Measurements from ENCODE around the gene PEAK3. TPM values are rescaled to one million over a fixed set of nuclear protein-coding genes. Genes with fewer than 3 reads are reported as not detected.
A peak's percentile ranks its signal among the peaks of the same experiment; 100 is the strongest.

The PEAK3 gene
- 1 to 10 TPM in 1 of 2 donors, under 1 TPM in 1; 0.31 to 6.7 TPM for total RNA-seq
- polyA plus RNA-seq = 1 to 10 TPM in 1 of 2 donors, under 1 TPM in 1; 0.81 to 7.4 TPM
- long read RNA-seq, donor 1 = 0 reads
- long read RNA-seq, donor 2 = 0 reads
- long read RNA-seq, donor 3 = 0 reads
- long read RNA-seq, donor 4 = 0 reads
- long read RNA-seq, donor 5 = 0 reads

DNA sequence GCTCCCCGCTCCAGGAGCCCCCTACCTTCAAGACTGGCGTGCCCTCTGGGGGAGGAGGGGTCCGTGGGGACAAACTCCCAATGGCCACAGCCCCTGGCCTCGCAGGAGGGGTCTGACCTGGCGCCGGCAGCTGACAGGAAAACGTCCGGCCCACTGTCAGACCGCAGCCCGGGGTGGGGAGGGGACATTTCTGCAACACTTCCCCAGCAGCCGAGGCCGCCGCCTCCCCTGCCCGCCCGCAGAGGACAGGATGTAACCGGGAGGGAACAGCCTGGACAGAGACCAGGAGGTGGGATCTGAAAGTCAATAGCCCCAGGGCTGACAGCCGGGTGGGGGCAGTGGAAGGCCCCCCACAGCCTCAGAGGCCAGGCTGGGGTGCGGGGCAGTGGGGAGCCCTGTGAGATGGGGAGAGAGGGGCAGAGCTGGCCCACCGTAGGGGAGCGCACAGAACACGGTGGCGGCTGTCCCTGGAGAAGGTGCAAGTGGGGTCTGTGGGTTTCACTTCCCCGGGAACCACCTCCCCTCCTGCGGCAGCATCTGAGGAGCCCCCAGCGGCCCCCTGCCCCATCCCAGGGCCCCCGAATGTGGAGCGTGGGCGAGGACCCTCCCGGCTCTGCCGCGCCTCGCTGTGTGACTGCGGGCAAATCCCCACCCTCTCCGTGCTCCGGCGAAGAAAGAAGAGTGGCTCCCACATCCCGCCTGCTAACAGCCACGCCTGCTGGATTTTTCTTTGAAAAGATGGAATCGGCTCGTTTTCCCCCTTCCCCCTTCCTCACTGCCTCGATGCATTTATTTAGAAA is at the start of gene PEAK3:
TSS of gene PEAK3 (minus strand) at position 114 of the 800 bp plus-strand sequence. CDS start 1,244 bp downstream, outside the sequence.
- Histone ChIP-seq H3K9ac (ENCODE audit: insufficient read depth in 1 of 2, low read length in 2 of 2) (no peak within 1 kb of the TSS), H3K27ac (ENCODE audit: low read depth in 1 of 2, low read length in 1 of 2) (peak within 1 kb of the TSS in 1 of 2 donors; percentile 71), H3K4me3 (peak within 1 kb of the TSS; percentile 14), H3K36me3 (ENCODE audit: control insufficient read depth in 4 of 4, insufficient read depth in 4 of 4, low read length in 4 of 4) (peaks cover 0 to under 1% (median 0%) of the 10 kb centered on the region in 4 donors), H3K4me1 (ENCODE audit: control insufficient read depth in 5 of 5, insufficient read depth in 5 of 5, low read length in 5 of 5) (peaks cover 0 to 12% (median 3%) of the 10 kb centered on the region in 5 donors), H3K27me3 (ENCODE audit: control insufficient read depth in 3 of 3, insufficient read depth in 3 of 3, low read length in 2 of 3) (peaks cover 0 to under 1% (median 0%) of the 10 kb centered on the region in 3 donors), H3K9me3 (ENCODE audit: control insufficient read depth in 4 of 4, insufficient read depth in 3 of 4, low read length in 3 of 4) (no peaks in the 10 kb centered on the region)
- no peak for TF ChIP-seq CTCF (IDR thresholded peaks at IDR 0.05; ENCODE audit: control extremely low read depth, extremely low read depth)
- DNase-seq (peak; percentile 70 to 87 (median 79)), ATAC-seq (ENCODE audit: insufficient read depth, low FRiP score) (peak; percentile 84)
- WGBS, 2 donors = 7% methylated on average over 36 to 41 of the region's 41 CpGs

GRCh38 chr19:2330632-2331284 is 48.8 kb upstream of the PEAK3 start:
- Histone ChIP-seq H3K9me3 (ENCODE audit: control insufficient read depth in 4 of 4, insufficient read depth in 3 of 4, low read length in 3 of 4) (no peaks in the 10 kb centered on the region), H3K27me3 (ENCODE audit: control insufficient read depth in 3 of 3, insufficient read depth in 3 of 3, low read length in 2 of 3) (no peaks in the 10 kb centered on the region), H3K4me1 (ENCODE audit: control insufficient read depth in 5 of 5, insufficient read depth in 5 of 5, low read length in 5 of 5) (peaks cover 0 to 37% (median 18%) of the 10 kb centered on the region in 5 donors), H3K4me3 (no peak overlapping the region), H3K36me3 (ENCODE audit: control insufficient read depth in 4 of 4, insufficient read depth in 4 of 4, low read length in 4 of 4) (peaks cover 0 to 3% (median 0%) of the 10 kb centered on the region in 4 donors), H3K9ac (ENCODE audit: insufficient read depth in 1 of 2, low read length in 2 of 2) (no peak overlapping the region), H3K27ac (ENCODE audit: low read depth in 1 of 2, low read length in 1 of 2) (no peak overlapping the region)
- no peak for TF ChIP-seq CTCF (IDR thresholded peaks at IDR 0.05; ENCODE audit: control extremely low read depth, extremely low read depth)
- 62 to 76% methylated on average over 20 of the region's 20 CpGs for WGBS, 2 donors
- DNase-seq (no peak), ATAC-seq (ENCODE audit: insufficient read depth, low FRiP score) (no peak)

- no peaks in the 10 kb centered on the region for H3K27me3 ChIP-seq (ENCODE audit: control insufficient read depth in 3 of 3, insufficient read depth in 3 of 3, low read length in 2 of 3)
- DNase-seq = no peak
- H3K4me1 ChIP-seq (ENCODE audit: control insufficient read depth in 5 of 5, insufficient read depth in 5 of 5, low read length in 5 of 5) = peaks cover 0 to 37% (median 18%) of the 10 kb centered on the region in 5 donors
- no peak for TF ChIP-seq CTCF (IDR thresholded peaks at IDR 0.05; ENCODE audit: control extremely low read depth, extremely low read depth)
- ATAC-seq (ENCODE audit: insufficient read depth, low FRiP score) = no peak
- H3K9me3 ChIP-seq (ENCODE audit: control insufficient read depth in 4 of 4, insufficient read depth in 3 of 4, low read length in 3 of 4) = no peaks in the 10 kb centered on the region
- H3K27ac ChIP-seq (ENCODE audit: low read depth in 1 of 2, low read length in 1 of 2) = no peak overlapping the region
- no peak overlapping the region for H3K9ac ChIP-seq (ENCODE audit: insufficient read depth in 1 of 2, low read length in 2 of 2)
- no peak overlapping the region for H3K4me3 ChIP-seq
- H3K36me3 ChIP-seq (ENCODE audit: control insufficient read depth in 4 of 4, insufficient read depth in 4 of 4, low read length in 4 of 4) = peaks cover 0 to 3% (median 1%) of the 10 kb centered on the region in 4 donors
- 81 to 86% methylated on average over 10 of the region's 10 CpGs for WGBS, 2 donors
Observed at GRCh38 chr19:2330255-2330631, 48.3 kb upstream of the PEAK3 start.
